K562 (cell line): ENCODE results near the gene SLC38A2. TPM values are rescaled to one million over a fixed set of nuclear protein-coding genes. Genes with fewer than 3 reads are reported as not detected.

Source experiments
- ARID3A ChIP-seq: IDR thresholded peaks from 2 replicates; pipeline ENCODE4 v1.6.1; 2012; ENCODE audit warnings: low read depth, low read length, improper control_type of control experiment, borderline replicate concordance
- CEBPG ChIP-seq, 3 experiments: fragments of 200-800 bp in 1 of 3; sonication (Bioruptor generic) in 1 of 3; sonication (generic) in 1 of 3; formaldehyde crosslinking in 1 of 3; IDR thresholded peaks in 2 of 3; conservative IDR thresholded peaks in 1 of 3; 2 replicates each; pipeline versions ENCODE4 v1.6.1 to v1.8.0; 2016 to 2022; ENCODE audit warnings: missing compliant biosample characterization in 2 of 3, missing genetic modification characterization in 2 of 3, mild to moderate bottlenecking in 1 of 3, missing genetic modification reagents in 1 of 3
- DIDO1 ChIP-seq: fragments of 450-650 bp; IDR thresholded peaks from 2 replicates; pipeline ENCODE4 v1.6.1; 2016; ENCODE audit warnings: low read depth, missing biosample characterization, missing genetic modification characterization
- ELK3 ChIP-seq: fragments of 450-650 bp; formaldehyde crosslinking; IDR thresholded peaks from 2 replicates; pipeline ENCODE4 v1.4.0; 2020; ENCODE audit warnings: mild to moderate bottlenecking
- HDAC6 ChIP-seq: IDR thresholded peaks from 2 replicates; pipeline ENCODE4 v1.6.1; 2012; ENCODE audit warnings: low read depth, mild to moderate bottlenecking, control low read depth, inconsistent platforms, low read length, moderate library complexity
- HDGF ChIP-seq: fragments of 450-650 bp; IDR thresholded peaks from 2 replicates; pipeline ENCODE4 v1.6.1; 2016
- ILK ChIP-seq: fragments of 450-650 bp; IDR thresholded peaks from 2 replicates; pipeline ENCODE4 v1.6.1; 2016; ENCODE audit warnings: missing genetic modification characterization, low read depth, mild to moderate bottlenecking, missing compliant biosample characterization, moderate library complexity, borderline replicate concordance
- MAFF ChIP-seq: IDR thresholded peaks from 2 replicates; pipeline ENCODE4 v1.6.1; 2012; ENCODE audit warnings: low read length, improper control_type of control experiment
- MBD2 ChIP-seq: sonication (generic); IDR thresholded peaks from 2 replicates; pipeline ENCODE4 v1.6.1; 2016; ENCODE audit warnings: low read depth, borderline replicate concordance
- MCM2 ChIP-seq: fragments of 450-650 bp; IDR thresholded peaks from 2 replicates; pipeline ENCODE4 v1.6.1; 2017; ENCODE audit warnings: low read depth, mild to moderate bottlenecking
- MITF ChIP-seq: IDR thresholded peaks from 2 replicates; pipeline ENCODE4 v1.6.1; 2014; ENCODE audit warnings: antibody characterized with exemption
- POLR2AphosphoS2 ChIP-seq: IDR thresholded peaks from 2 replicates; pipeline ENCODE4 v1.6.1; 2012; ENCODE audit warnings: low read length, improper control_type of control experiment
- PRMT5 ChIP-seq: sonication (generic); formaldehyde crosslinking; IDR thresholded peaks from 2 replicates; pipeline ENCODE4 v1.5.0; 2020; ENCODE audit warnings: missing genetic modification reagents
- SNIP1 ChIP-seq: fragments of 450-650 bp; IDR thresholded peaks from 2 replicates; pipeline ENCODE4 v1.7.1; 2017; ENCODE audit warnings: low read depth, mild to moderate bottlenecking
- TFAM ChIP-seq: fragments of 250-450 bp; sonication (Bioruptor Pico); conservative IDR thresholded peaks from 2 replicates; pipeline ENCODE4 v1.5.0; 2021; ENCODE audit warnings: mild to moderate bottlenecking, moderate library complexity
- TFAP4 ChIP-seq: sonication (generic); formaldehyde crosslinking; IDR thresholded peaks from 2 replicates; pipeline ENCODE4 v1.8.0; 2022; ENCODE audit warnings: missing genetic modification reagents, mild to moderate bottlenecking, moderate library complexity, borderline replicate concordance
- USF1 ChIP-seq: sonication (generic); formaldehyde crosslinking; IDR thresholded peaks from 2 replicates; pipeline ENCODE4 v1.9.0; 2022; ENCODE audit warnings: mild to moderate bottlenecking, missing genetic modification reagents
- WHSC1 ChIP-seq: IDR thresholded peaks from one replicate; pipeline ENCODE4 v1.6.1; 2012; ENCODE audit warnings: low read length, control low read depth, inconsistent platforms
- ZC3H4 ChIP-seq: sonication (generic); formaldehyde crosslinking; IDR thresholded peaks from 2 replicates; pipeline ENCODE4 v1.9.0; 2021; ENCODE audit warnings: missing genetic modification reagents, borderline replicate concordance
- ZNF274 ChIP-seq: IDR thresholded peaks from 2 replicates; pipeline ENCODE4 v1.6.1; 2011; ENCODE audit warnings: low read depth, mild to moderate bottlenecking, low read length, moderate library complexity, borderline replicate concordance
- ZNF324 ChIP-seq: fragments of 250-450 bp; sonication (Bioruptor Pico); IDR thresholded peaks from 2 replicates; pipeline ENCODE4 v1.4.0; 2020; ENCODE audit warnings: mild to moderate bottlenecking
- ZNF57 ChIP-seq: fragments of 450-650 bp; formaldehyde crosslinking; IDR thresholded peaks from 2 replicates; pipeline ENCODE4 v1.4.0; 2020; ENCODE audit warnings: mild to moderate bottlenecking, moderate library complexity
- ZNF583 ChIP-seq: fragments of 250-450 bp; sonication (Bioruptor Pico); IDR thresholded peaks from 2 replicates; pipeline ENCODE4 v1.4.0; 2020
- polyA plus RNA-seq, 8 experiments: library from polyadenylated mRNA; depleted of rRNA in 4 of 8; stranded (reverse) in 5 of 8; unstranded in 3 of 8; fragments of >200 nt; fragmentation: Nextera tagmentation in 2 of 8; fragmentation: Illumina TruSeq in 1 of 8; extraction: Ambion mirVana in 2 of 8; extraction: Trizol in 1 of 8; gene quantifications; 2 replicates each; pipeline versions ENCODE4 v1.2.1 to v1.2.3, GENCODE V29; 2011 to 2014; ENCODE audit warnings: inconsistent platforms in 1 of 8, missing spikeins in 1 of 8
- total RNA-seq, 7 experiments: library from RNA; depleted of rRNA in 6 of 7; stranded (reverse); fragments of >200 nt in 6 of 7; fragmentation: Illumina TruSeq in 2 of 7; extraction: Trizol in 2 of 7; gene quantifications; 2 replicates each; pipeline versions ENCODE4 v1.2.1 to v1.2.3, GENCODE V29; 2011 to 2021; ENCODE audit warnings: low replicate concordance in 1 of 7

Gene SLC38A2
- total and polyA plus RNA-seq, 9 of the 15 experiments (the other 6 are each of a cell fraction or from before 2014, with no cell fraction given) = 98.7 to 292 (median 143) TPM

GRCh38 chr12:46370792-46371717 is 1.5 kb downstream of the SLC38A2 start (continued):
- TF ChIP-seq TFAP4 (CRISPR knock-in tag) (peak; percentile 85), MAFF (no peak), PRMT5 (CRISPR knock-in tag) (no peak), SNIP1 (no peak), ZNF57 (no peak), ZNF274 (no peak), HDAC6 (no peak), POLR2AphosphoS2 (peak; percentile 89; the same call in 1 of the 2 replicates), ZC3H4 (CRISPR knock-in tag) (peak; percentile 72), CEBPG (CRISPR knock-in tag; IDR thresholded peaks at IDR 0.05) (no peak), CEBPG (tag; conservative IDR thresholded peaks at IDR 0.05 in 1 of 2, IDR thresholded peaks at IDR 0.05 in 1 of 2) (no peak), ZNF324 (CRISPR knock-in tag) (0 out of 2 replicates have a peak, but pooled peaks have one; percentile 6), MITF (peak; percentile 59; the same call in 1 of the 2 replicates), USF1 (CRISPR knock-in tag) (peak; percentile 98), ELK3 (CRISPR knock-in tag) (no peak), TFAM (no peak), ARID3A (no peak), MCM2 (no peak), WHSC1 (no peak), DIDO1 (tag) (no peak), HDGF (no peak), ILK (tag) (no peak), ZNF583 (CRISPR knock-in tag) (peak; percentile 66), MBD2 (no peak)
